Loucy (cell line): ENCODE measurements around the gene PTH2.

Source experiments
- H2AFZ ChIP-seq: fragments of 200-600 bp; sonication (generic); 2 replicates; pipeline ENCODE4 v1.6.0; 2016; ENCODE audit warnings: antibody characterized with exemption, mild to moderate bottlenecking, low read length, moderate library complexity
- H3F3A ChIP-seq: fragments of 200-600 bp; 2 replicates; pipeline ENCODE4 v1.6.0; 2016; ENCODE audit warnings: antibody characterized with exemption, low read depth, mild to moderate bottlenecking
- H3K27me3 ChIP-seq: fragments of 200-600 bp; sonication (generic); 2 replicates; pipeline ENCODE4 v1.6.1; 2014; ENCODE audit warnings: low read length, mild to moderate bottlenecking; ENCODE audit not compliant: insufficient read depth, poor library complexity, severe bottlenecking
- H3K36me3 ChIP-seq: fragments of 200-600 bp; sonication (generic); 2 replicates; pipeline ENCODE4 v1.6.1; 2016; ENCODE audit warnings: low read length; ENCODE audit not compliant: insufficient read depth
- H3K4me1 ChIP-seq: fragments of 200-600 bp; sonication (generic); 2 replicates; pipeline ENCODE4 v1.5.1; 2014; ENCODE audit warnings: low read length, mild to moderate bottlenecking; ENCODE audit not compliant: insufficient read depth, poor library complexity, severe bottlenecking
- H3K4me2 ChIP-seq: fragments of 200-600 bp; sonication (generic); 2 replicates; pipeline ENCODE4 v1.6.0; 2014; ENCODE audit warnings: antibody characterized with exemption, low read length, low read depth, mild to moderate bottlenecking; ENCODE audit not compliant: poor library complexity, severe bottlenecking
- H3K4me3 ChIP-seq: fragments of 200-600 bp; sonication (generic); 2 replicates; pipeline ENCODE4 v1.5.1; 2014; ENCODE audit warnings: low read length, mild to moderate bottlenecking, mixed read lengths; ENCODE audit not compliant: poor library complexity, severe bottlenecking
- H3K79me2 ChIP-seq: fragments of 200-600 bp; sonication (generic); 2 replicates; pipeline ENCODE4 v1.6.1; 2014; ENCODE audit warnings: low read length; ENCODE audit not compliant: insufficient read depth
- H3K9ac ChIP-seq: fragments of 200-600 bp; sonication (generic); 2 replicates; pipeline ENCODE4 v1.6.0; 2014; ENCODE audit warnings: mild to moderate bottlenecking, low read depth, low read length, moderate library complexity; ENCODE audit not compliant: poor library complexity, severe bottlenecking
- H3K9me2 ChIP-seq: fragments of 200-600 bp; sonication (generic); replicated peaks from 2 replicates; pipeline ENCODE4 v1.6.1; 2016; ENCODE audit warnings: low read depth, low read length, mixed read lengths
- H3K9me3 ChIP-seq: fragments of 200-600 bp; sonication (generic); 2 replicates; pipeline ENCODE4 v1.6.1; 2014; ENCODE audit warnings: mild to moderate bottlenecking, antibody characterized with exemption, low read length, low read depth; ENCODE audit not compliant: insufficient read depth
- H4K20me1 ChIP-seq: fragments of 200-600 bp; sonication (generic); 2 replicates; pipeline ENCODE4 v1.6.0; 2014; ENCODE audit warnings: antibody characterized with exemption, low read length, mild to moderate bottlenecking; ENCODE audit not compliant: insufficient read depth, poor library complexity, severe bottlenecking
- CTCF ChIP-seq: fragments of 200-600 bp; sonication (generic); conservative IDR thresholded peaks from 2 replicates; pipeline ENCODE4 v1.5.1; 2014; ENCODE audit warnings: mild to moderate bottlenecking, antibody characterized with exemption, low read length
- EZH2phosphoT487 ChIP-seq: fragments of 200-600 bp; IDR thresholded peaks from 2 replicates; pipeline ENCODE4 v1.6.1; 2018; ENCODE audit warnings: antibody characterized with exemption, mild to moderate bottlenecking, moderate library complexity, borderline replicate concordance

The PTH2 gene

GRCh38 chr19:49443366-49444099, 20.3 kb upstream of the PTH2 start:
- Histone ChIP-seq H3K9me2 (no peaks in the 10 kb centered on the region), H3K9ac (peak overlapping the region; percentile 90), H3K9me3 (no peaks in the 10 kb centered on the region), H2AFZ (peak overlapping the region; percentile 98), H3K79me2 (peaks cover 10% of the 10 kb centered on the region; the same call in 1 of the 2 replicates), H3F3A (peaks cover 8% of the 10 kb centered on the region; the same call in 1 of the 2 replicates), H4K20me1 (peaks cover 18% of the 10 kb centered on the region), H3K36me3 (no peaks in the 10 kb centered on the region), H3K4me1 (peaks cover 11% of the 10 kb centered on the region), H3K27me3 (no peaks in the 10 kb centered on the region), H3K4me2 (peak overlapping the region; percentile 94), H3K4me3 (peak overlapping the region; percentile 90)
- peak; percentile 86 for TF ChIP-seq CTCF
- no peak for TF ChIP-seq EZH2phosphoT487

- Histone ChIP-seq H3K9me3 (no peaks in the 10 kb centered on the region), H3K4me1 (peaks cover 11% of the 10 kb centered on the region), H4K20me1 (peaks cover 11% of the 10 kb centered on the region), H3K9ac (peak overlapping the region; percentile 90), H3K9me2 (no peaks in the 10 kb centered on the region), H3K4me2 (peak overlapping the region; percentile 94), H3F3A (peaks cover 8% of the 10 kb centered on the region; the same call in 1 of the 2 replicates), H3K36me3 (no peaks in the 10 kb centered on the region), H3K4me3 (peak overlapping the region; percentile 90), H3K27me3 (no peaks in the 10 kb centered on the region), H2AFZ (peak overlapping the region; percentile 98), H3K79me2 (peaks cover 3% of the 10 kb centered on the region; the same call in 1 of the 2 replicates)
- TF ChIP-seq CTCF (no peak), EZH2phosphoT487 (no peak)
These were observed 19.6 kb upstream of the PTH2 start for GRCh38 chr19:49442771-49443365.

- Histone ChIP-seq H4K20me1 (peaks cover 6% of the 10 kb centered on the region), H3K4me2 (peak overlapping the region; percentile 94), H2AFZ (peak overlapping the region; percentile 98; the same call in 1 of the 2 replicates), H3F3A (peaks cover 8% of the 10 kb centered on the region; the same call in 1 of the 2 replicates), H3K4me3 (peak overlapping the region; percentile 90), H3K9me3 (no peaks in the 10 kb centered on the region), H3K4me1 (peaks cover 11% of the 10 kb centered on the region), H3K79me2 (no peaks in the 10 kb centered on the region; the same call in 1 of the 2 replicates), H3K9ac (peak overlapping the region; percentile 90), H3K36me3 (no peaks in the 10 kb centered on the region), H3K27me3 (no peaks in the 10 kb centered on the region), H3K9me2 (no peaks in the 10 kb centered on the region)
- TF ChIP-seq CTCF = no peak
- TF ChIP-seq EZH2phosphoT487 = no peak
These were observed 19.1 kb upstream of the PTH2 start for GRCh38 chr19:49442354-49442753.
